ENCODE data around the gene RUFY1.
"Not testable (repeated sequence)": the region's sequence is repeated elsewhere in the genome, so short reads cannot be mapped to it uniquely, and the experiment has no call there.

Gene RUFY1

DNA sequence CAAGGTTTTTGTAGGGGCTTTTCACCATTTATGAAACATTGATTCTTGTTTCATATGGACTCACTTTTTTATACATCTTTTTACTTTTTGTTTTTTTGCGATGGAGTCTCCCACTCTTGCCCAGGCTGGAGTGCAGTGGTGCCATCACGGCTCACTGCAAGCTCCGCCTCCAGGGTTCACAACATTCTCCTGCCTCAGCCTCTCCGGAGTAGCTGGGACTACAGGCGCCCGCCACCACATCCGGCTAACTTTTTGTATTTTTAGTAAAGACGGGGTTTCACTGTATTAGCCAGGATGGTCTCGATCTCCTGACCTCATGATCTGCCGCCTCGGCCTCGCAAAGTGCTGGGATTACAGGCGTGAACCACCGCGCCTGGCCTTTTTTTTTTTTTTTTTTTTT is 7.1 kb upstream of the RUFY1 start:
- DNase-seq: not testable (repeated sequence)

DNA sequence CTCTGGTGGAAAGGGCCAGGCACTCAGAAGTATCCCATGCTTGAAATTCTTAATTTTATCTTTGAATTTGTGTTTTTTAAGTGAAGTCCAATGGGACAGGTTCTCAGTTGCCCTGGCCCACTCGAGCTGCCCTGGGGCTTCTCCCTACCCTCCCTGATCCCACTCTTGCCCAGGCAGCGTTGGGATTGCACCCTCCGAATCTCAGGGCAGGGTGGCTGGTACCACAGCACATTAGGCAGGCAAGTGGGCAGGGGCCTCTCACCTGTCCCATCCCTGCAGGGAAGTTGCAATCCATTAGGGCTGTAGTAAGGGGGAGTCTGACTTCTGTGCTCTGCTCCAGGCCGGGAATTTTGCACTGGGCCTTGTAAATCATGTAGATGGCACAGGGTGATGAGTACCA is 2.7 kb downstream of the RUFY1 start:
- no peak for DNase-seq

DNA sequence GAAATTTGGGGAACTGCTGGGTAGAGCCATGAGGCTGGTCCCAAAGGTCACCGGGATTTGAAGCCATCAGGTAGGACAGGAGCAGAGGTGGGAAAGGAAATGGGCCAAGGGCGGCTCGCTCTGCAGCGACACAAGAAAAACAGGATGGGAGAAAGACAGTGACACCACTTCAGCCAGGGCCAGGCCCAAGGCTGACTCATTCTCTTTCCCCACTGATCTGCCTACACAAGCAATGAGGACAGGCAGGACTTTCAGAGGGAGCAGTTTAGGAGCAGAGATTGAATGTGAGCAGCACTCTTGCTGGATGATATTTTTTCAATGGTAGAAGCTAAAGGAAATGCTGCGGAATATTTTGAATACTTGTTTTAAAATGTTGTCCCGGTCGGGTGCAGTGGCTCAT is 3.5 kb downstream of the RUFY1 start:
- DNase-seq: no peak

DNA sequence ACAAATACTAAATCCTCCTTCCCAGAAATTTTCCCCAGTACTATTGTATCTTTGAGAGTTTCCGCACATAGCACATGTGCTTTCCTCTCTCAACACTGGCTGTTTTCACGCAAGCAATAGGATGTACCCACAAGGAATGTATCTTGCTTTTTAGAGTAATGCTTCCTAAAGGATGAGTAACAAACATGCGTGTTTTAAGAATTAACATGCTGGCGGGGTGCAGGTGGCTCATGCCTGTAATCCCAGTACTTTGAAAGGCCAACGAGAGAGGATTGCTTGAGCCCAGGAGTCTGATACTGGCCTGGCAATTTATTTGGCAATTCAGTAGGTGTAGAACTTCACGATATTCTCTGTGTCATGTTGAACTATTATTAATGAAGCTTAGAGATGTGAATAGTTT is 4.6 kb downstream of the RUFY1 start:
- DNase-seq: no peak

DNA sequence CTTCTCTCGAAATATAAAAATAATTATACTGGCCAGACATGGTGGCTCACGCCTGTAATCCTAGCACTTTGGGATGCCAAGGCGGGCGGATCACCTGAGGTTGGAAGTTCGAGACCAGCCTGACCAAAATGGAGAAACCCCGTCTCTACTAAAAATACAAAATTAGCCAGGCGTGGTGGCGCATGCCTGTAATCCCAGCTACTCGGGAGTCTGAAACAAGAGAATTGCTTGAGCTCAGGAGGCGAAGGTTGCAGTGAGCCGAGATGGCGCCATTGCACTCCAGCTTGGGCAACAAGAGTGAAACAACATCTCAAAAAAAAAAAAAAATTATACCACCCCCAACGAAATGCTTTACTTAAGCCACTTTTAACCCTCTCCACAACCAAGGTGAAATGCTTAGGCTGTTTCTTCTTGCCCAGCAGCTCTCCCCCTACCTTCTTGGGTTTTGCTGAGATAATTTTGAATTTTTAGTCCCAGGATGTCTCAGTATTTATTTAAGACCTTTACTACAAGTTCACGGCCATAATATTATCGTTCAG is 8.0 kb downstream of the RUFY1 start:
- DNase-seq: not testable (repeated sequence)

DNA sequence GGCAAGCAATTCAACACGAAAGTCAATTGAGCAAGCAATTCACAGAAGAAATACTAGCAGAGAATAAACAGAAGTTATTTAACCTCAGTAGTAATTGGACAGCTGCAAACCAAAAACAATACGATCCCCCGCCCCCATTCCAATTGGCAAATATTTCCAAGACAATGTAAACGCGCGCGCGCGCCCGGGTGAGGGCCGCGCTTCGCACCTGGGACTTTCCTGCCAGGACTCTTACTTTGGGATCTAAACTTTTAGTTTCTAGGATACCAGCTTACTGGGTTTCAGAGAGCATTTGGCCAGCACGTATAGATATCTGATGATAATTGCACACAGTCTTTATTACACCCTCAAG is 8.6 kb downstream of the RUFY1 start:
- DNase-seq: no peak

DNA sequence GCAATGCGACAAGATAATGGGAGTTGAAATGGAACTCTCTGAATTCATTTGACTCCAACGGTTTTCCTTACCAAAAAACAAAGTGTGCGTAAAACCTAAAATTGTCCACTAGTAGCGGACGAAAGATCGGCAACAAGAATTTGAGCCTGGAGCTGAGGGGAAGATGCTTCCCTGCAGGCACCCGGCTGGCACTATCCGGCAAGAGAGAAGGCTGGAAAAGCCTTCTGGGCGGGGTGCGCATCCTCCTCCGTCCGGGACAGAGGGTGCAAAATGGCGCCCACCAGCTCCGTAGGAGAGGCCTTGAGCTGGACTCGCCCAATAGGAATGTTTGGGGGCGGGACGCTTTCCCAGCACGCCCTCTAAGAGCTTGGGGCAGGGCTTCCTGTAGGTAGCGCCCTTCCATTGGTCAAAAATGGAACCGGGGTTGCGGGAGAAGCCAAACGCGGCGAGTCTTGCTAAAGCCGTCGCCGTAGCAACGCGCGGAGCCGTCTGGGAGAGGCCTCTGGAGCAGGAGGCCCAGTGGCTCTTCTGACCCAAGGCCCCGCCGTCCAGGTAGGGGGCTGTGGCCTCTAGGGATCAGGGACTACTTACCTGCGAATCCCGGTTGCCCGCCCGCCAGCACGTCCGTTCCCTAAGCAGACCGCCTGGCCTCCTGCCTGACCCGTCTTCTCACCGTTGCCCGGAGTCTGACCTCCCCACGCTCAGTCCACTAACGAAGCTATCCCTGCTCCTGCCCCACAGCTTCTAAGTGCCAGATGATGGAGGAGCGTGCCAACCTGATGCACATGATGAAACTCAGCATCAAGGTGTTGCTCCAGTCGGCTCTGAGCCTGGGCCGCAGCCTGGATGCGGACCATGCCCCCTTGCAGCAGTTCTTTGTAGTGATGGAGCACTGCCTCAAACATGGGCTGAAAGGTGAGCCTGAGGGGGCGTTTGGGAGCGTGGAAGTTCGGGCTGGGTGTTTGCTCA is 9.2 kb downstream of the RUFY1 start:
- DNase-seq: no peak

DNA sequence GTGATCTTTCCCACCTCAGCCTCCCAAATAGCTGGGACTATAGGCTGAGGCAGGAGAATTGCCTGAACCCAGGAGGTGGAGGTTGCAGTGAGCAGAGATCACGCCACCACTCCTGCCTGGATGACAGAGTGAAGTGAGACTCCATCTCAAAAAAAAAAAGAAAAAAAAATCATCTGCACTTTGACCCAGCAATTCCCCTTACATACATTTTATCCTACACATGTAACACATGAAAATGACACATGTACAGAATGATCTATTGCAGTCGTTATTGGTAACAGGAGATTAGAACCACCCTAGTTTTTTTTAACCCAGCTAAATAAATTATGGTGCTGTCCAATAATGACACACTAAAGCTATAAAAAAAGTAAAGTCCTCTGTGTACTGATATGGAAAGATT is 14.2 kb downstream of the RUFY1 start:
- DNase-seq: no peak

DNA sequence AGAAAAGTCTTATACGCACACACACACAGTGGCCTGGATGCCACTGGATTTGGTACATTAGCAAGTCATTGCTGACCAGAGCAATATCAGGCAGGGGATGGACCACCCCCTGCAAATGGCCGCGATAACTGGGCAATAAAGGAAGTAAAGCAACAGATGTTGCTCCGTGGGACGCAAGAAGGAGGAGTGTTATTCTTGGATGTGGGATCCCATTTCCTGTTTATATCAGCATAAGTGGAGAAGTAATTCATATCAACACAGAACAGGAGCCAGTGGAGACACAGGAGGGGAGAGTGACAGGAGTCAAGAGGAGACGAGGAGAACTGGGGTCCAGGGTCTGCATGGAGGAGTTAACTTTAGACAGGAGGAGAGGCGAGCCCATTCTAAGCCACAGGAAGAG is 18.4 kb downstream of the RUFY1 start:
- no peak for DNase-seq

DNA sequence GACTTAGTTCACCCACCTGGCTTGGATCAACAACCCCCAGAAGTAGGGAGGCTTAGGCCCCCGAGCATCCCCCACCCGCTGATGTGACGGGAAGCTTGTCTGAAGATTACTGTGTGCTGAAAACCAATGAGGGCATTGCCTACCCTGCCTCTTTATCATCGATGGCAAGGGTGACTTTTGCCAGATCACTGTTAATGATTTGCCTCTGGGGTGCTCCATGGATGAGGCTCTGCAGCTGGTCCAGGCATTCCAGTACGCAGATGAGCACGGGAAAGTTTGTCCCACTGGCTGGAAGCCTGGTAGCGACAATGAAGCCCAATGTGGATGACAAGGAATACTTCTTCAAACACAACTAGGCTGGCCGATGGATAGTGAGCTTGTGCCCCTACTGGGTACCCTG is 22.0 kb downstream of the RUFY1 start:
- no peak for DNase-seq

DNA sequence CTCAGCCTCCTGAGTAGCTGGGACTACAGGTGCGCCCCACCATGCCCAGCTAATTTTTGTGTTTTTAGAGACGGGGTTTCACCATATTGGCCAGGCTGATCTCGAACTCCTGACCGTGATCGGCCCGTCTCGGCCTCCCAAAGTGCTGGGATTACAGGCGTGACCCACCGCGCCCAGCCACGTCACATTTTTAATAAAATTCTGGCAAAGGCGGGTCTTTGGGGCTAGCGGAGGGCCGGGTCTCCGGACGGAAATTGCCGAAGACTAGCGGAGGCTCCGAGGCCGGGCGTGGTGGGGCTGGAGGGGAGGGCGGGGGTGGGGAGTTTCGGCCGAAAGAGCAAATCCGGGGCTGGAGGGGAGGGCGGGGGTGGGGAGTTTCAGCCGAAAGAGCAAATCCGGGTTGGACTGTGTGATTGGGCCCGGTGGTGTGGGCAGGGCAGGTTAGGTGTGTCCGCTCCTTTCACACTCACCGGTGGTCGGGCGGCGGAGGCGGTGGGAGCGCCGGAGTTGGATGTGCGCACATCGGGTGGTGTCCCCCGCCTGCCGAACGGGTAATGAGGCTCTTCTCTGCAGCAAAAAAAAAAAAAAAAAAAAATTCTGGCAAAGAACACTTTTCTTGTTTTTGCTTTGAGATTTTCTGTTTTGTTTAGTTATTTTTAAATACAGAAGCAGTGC is 27.1 kb downstream of the RUFY1 start:
- no peak for DNase-seq

DNA sequence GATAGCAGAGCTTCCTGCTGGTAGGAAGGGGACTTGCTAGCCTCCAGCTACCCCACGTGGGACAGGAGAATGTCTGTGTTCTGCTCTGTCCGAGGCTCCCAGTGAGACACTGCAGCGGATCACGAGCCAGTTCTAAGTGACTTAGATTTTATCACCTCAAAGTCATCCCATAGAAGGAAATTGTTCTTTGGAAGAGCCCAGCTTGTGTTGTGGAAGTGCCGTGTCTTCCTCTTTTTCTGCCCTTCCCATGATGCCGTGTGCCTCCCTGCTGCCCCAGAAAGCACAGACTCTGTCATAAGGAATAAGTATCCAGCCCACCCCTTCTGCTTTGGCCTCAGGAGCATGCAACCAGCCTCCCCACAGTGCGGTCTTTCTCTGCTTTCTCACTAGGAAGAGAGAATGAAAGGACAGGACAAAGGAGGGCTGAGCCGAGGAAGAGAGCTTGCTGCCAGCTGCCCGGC is 35.6 kb downstream of the RUFY1 start:
- DNase-seq: no peak

DNA sequence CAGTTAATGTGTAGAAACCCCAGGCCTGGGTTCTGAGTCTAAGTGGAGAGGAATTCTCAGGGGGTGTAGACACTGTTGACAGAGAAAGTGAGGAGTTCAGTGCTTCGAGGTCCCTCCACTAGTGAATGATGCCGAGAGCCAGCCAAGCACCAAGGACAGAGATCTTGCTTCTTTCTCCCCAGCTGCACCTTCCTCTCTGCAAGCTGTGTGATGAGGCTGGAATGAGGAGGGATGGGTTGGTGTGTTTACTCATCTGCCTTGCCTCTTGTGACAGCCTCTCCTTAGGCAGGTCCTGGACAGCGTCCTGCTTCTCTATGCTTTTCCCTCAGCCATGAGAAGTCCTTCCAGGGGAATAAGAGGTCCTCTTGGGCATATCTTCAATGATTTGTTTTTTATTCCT is 37.8 kb downstream of the RUFY1 start:
- DNase-seq: no peak

DNA sequence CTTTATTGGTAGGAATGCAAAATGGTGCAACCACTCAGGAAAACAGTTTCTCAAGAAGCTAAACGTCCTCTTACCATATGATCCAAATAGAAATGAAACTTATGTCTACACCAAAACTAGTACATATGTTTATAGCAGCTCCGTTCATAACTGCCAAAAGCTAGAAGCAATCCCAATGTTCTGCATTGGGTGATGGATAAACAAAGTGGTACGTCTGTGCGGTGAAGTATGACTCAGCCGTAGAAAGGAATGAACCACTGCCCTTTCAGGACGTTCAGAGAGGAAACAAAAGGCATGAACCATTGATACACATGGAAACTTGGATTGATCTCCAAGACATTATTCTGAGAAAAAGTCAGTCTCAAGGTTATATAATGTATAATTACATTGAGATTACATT is 45.6 kb downstream of the RUFY1 start:
- DNase-seq: no peak

DNA sequence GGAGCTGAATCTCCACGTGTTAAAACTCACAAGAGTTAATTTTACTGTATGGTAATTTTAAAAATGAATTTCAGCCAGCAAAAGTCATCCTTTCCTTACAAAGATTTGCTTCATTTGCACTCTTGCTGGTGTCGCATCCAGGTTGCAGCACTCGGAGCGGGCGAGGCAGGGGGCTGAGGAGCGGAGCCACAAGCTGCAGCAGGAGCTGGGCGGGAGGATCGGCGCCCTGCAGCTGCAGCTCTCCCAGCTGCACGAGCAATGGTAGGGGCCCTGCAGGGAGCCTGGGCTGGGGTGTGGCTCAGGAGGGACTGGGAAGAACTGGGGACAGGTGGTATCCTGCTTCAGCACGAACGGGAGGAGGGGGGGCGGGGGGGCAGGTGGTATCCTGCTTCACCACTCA is 46.1 kb downstream of the RUFY1 start:
- DNase-seq: no peak

DNA sequence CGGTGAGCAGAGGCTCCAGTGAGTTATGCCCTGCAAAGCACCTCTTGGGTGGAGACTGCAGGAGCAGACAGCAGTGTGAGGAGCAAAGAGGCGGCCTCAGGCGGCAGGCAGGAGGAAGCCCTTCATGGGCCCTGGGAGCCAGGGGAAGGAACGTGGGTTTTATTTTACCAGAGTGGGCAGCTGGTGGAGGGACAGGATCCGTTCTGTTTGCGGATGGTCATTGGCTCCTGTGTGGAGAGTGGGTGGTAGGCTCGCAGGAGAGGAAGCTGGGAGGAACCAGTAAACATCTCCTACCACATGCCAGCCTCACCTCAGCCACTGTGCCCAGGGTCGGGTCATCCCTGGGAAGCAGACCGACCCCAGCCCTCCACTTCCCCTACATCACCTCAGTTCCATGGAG is 48.7 kb downstream of the RUFY1 start:
- no peak for DNase-seq

DNA sequence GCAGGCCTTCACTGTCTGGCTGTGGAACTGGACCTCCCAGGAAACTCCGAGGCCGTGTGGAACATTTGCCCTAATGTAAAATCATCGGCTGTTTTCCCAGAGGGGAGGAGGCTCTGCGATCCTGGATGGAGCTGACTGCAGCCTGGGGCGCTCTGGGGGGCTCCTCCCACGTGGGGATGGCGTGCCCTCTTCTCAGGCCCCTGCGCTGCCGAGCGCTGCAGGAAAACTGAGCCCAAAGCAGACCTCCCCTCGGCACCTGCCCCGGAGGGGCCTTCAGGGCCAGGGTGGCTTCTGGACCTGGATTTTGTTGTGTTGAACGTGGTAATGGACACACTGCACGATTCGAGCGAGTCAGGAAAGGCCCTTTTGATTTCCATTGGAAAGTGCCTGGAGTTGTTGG is 49.2 kb downstream of the RUFY1 start:
- no peak for DNase-seq

DNA sequence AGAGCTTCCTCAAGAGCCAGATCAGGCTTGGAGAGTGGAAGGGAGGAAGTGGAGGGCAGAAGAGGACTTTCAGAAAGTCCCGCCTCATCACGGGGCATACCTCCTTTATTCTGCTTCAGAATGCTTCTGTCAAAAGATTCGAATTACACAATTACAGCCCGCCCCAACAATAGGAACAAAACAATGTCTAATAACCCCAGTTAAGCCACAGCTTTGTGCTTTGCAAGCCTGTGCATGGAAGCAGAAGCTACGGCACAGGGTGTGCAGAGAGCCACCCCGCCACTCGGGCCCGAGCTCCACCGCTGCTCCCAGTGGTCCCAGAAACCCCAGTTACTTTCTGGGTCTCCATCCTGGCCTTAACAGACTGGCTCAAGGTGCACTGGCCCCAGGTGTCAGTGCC is 49.6 kb downstream of the RUFY1 start:
- no peak for DNase-seq

DNA sequence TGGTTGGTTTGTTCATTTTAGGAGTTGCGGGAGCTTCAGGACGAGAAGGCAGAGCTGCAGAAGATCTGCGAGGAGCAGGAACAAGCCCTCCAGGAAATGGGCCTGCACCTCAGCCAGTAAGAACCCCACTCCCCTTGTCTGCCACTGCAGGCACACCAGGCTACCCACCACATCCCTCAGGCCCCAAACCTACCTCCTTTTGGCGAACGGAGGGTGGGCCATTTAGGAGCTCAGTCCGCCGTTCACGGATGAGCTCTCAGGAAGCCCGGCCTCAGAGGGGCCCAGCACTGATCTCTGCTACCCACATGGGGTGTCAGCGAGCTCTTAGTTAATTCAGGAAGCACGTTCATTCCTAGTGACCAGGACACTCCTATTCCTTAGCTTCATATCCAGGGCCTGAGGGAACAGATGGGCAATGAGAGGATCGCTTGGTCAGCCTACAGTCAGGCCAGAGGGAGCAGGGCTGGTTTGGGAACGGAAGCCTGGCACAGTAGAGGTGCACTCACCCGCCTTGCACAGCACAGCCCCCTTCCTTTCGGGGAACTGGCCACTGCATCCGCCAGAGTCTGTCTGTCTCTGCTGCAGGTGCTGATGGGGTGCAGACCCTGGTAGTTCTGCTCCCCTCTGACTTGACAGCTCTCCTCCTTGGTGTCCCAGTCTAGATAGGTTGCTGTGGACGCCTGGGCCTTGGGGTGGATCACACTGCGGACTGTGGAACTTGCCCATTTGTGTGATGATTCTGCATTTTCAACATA is 51.7 kb downstream of the RUFY1 start:
- no peak for DNase-seq

DNA sequence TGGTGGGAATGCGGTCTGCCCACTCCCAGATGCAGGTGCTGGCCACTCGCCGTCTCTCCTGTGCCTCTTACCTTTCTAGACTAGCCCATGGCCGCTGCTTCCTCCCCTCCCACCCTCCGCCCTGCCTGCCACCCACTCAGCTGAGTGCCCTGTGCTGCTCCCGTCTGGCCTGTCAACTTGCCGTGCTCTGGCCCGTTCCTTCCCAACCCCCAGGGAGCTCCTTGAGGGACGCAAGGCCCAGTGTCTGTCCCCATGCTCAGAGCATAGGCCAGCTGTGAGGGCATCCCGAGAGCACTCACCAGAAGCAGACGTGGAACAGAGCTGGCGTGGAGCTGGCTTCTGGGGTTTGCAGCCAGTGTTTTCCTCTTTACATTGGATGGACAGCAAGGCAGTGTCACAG is 53.0 kb downstream of the RUFY1 start:
- no peak for DNase-seq

DNA sequence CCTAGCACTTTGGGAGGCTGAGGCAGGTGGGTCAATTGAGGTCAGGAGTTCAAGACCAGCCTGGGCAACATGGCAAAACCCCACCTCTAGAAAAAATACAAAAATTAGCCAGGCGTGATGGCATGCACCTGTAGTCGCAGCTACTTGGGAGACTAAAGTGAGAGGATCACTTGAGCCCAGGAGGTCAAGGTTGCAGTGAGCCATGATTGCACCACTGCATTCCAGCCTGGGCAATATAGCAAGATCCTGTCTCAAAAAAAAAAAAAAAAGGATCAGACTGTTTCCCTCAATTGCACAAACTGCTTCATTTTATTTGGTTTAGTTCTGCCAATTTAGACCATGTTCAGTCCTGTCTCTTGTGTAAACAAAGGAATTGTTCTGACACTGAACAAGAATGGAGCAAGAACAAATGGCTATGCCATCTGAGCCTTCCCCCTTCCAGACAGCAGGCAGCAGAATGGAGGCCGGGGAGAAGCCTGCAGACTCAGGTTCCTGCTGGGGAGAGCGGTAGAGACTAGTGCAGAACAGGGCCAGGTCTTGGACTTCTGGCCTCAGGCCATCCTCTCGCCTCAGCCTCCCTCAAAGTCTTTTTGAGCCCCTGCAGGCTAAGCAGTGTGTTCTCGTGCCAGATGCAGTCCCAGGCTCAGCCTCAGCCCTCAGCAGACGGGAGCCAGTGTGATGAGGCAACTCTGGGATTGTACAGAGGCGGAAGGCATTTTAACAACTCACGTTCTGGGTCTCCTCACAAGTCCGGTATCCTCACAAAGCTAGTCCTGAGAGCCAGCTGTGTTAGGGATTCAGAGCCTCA is 54.9 kb downstream of the RUFY1 start:
- DNase-seq: no peak

DNA sequence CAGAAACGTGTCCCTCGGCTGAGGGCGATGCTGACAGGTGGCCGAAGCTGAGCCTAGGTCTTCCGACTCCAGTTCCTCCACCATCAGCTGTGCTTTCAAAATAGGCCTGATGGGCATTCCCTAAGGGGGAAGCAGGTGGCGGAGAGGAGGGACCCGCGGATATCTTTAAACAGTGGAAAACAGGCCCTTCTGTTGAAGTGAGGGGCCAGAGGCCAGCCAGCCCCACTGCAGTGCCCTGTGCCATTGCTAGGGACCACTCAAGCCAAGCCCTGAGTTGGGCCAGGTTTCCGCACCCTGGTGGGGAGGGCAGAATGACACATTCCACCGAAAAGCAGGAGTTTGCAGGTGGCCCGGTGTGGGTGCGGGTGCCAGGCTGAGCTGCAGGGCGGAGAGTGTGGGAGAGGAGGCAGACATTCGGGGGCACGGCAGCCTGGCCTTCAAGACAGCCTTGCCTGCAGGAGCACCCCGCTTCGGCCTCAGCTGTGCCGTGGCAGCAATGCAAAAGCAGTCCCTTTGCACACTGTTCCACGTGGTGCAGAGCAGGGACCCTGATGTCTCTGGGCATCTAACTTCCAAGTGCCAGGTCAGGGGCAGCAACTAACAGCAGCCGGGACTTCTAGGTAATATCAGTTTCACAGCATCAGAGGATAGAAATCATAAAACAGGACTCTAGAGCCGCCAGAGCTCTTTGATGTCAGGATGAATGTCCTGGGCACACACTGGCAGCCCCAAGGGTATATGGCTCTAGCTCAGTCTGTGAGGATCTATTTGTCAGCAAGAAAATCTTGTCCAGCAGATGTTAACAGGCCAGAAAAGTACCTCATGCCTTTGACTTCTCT is 55.9 kb downstream of the RUFY1 start:
- no peak for DNase-seq
